Osteocyte (in vitro differentiated cells): ENCODE data around the gene SIRPB2. TPM values are rescaled to one million over a fixed set of nuclear protein-coding genes. Genes with fewer than 3 reads are reported as not detected.

Source experiments
- DNase-seq: peaks from one replicate; pipeline ENCODE4 v3.0.0; 2021; ENCODE audit warnings: mixed read lengths; ENCODE audit not compliant: unreplicated experiment; ENCODE audit errors: extremely low spot score
- H3K27ac Mint-ChIP-seq: one replicate; pipeline ENCODE4 v1.8.0; 2021; ENCODE audit warnings: mild to moderate bottlenecking, mixed read lengths; ENCODE audit not compliant: unreplicated experiment
- H3K27me3 Mint-ChIP-seq: one replicate; pipeline ENCODE4 v1.8.0; 2021; ENCODE audit warnings: mixed read lengths; ENCODE audit not compliant: unreplicated experiment
- H3K36me3 Mint-ChIP-seq: one replicate; pipeline ENCODE4 v1.8.0; 2021; ENCODE audit warnings: mixed read lengths; ENCODE audit not compliant: unreplicated experiment
- H3K4me1 Mint-ChIP-seq: one replicate; pipeline ENCODE4 v1.8.0; 2021; ENCODE audit warnings: mixed read lengths; ENCODE audit not compliant: unreplicated experiment
- H3K4me3 Mint-ChIP-seq: one replicate; pipeline ENCODE4 v1.8.0; 2021; ENCODE audit warnings: mild to moderate bottlenecking, moderate library complexity, mixed read lengths; ENCODE audit not compliant: unreplicated experiment
- H3K9me3 Mint-ChIP-seq: one replicate; pipeline ENCODE4 v1.8.0; 2021; ENCODE audit warnings: mixed read lengths; ENCODE audit not compliant: unreplicated experiment
- CTCF ChIP-seq: fragments of 200-600 bp; sonication (generic); IDR thresholded peaks from 2 replicates; pipeline ENCODE4 v1.5.0; 2021; ENCODE audit warnings: antibody characterized with exemption, mild to moderate bottlenecking, moderate library complexity
- total RNA-seq: library from RNA; stranded (reverse); gene quantifications from 2 replicates; pipeline ENCODE4 v1.2.1, GENCODE V29; 2021

The SIRPB2 gene
- total RNA-seq, 1 donor from 2014 or later, result not detected

- H3K9me3 Mint-ChIP-seq, result no peaks in the 10 kb centered on the region
- TF ChIP-seq CTCF, result no peak
- no peaks in the 10 kb centered on the region for H3K27me3 Mint-ChIP-seq
- no peak overlapping the region for H3K27ac Mint-ChIP-seq
- no peak overlapping the region for H3K4me3 Mint-ChIP-seq
- no peak for DNase-seq
- H3K36me3 Mint-ChIP-seq, result no peaks in the 10 kb centered on the region
- H3K4me1 Mint-ChIP-seq, result peaks cover 21% of the 10 kb centered on the region
Measured at GRCh38 chr20:1473246-1474220, 17.7 kb downstream of the SIRPB2 start.

GRCh38 chr20:1472556-1473245 lies 18.5 kb downstream of the SIRPB2 start:
- no peak overlapping the region for H3K4me3 Mint-ChIP-seq
- H3K27me3 Mint-ChIP-seq, result no peaks in the 10 kb centered on the region
- TF ChIP-seq CTCF, result no peak
- H3K4me1 Mint-ChIP-seq, result peaks cover 20% of the 10 kb centered on the region
- no peak overlapping the region for H3K27ac Mint-ChIP-seq
- no peak for DNase-seq
- H3K9me3 Mint-ChIP-seq, result no peaks in the 10 kb centered on the region
- H3K36me3 Mint-ChIP-seq, result no peaks in the 10 kb centered on the region

GRCh38 chr20:1471242-1471641 lies 20.0 kb downstream of the SIRPB2 start:
- Mint-ChIP-seq H3K27ac (peak overlapping the region; percentile 88), H3K9me3 (no peaks in the 10 kb centered on the region), H3K4me3 (no peak overlapping the region), H3K4me1 (peaks cover 24% of the 10 kb centered on the region), H3K36me3 (no peaks in the 10 kb centered on the region), H3K27me3 (no peaks in the 10 kb centered on the region)
- no peak for DNase-seq
- TF ChIP-seq CTCF, result no peak

GRCh38 chr20:1469925-1470571 lies 21.2 kb downstream of the SIRPB2 start:
- H3K27me3 Mint-ChIP-seq, result no peaks in the 10 kb centered on the region
- peak; percentile 94 for DNase-seq
- H3K4me1 Mint-ChIP-seq, result peaks cover 34% of the 10 kb centered on the region
- TF ChIP-seq CTCF, result peak; percentile 92
- H3K4me3 Mint-ChIP-seq, result no peak overlapping the region
- H3K9me3 Mint-ChIP-seq, result no peaks in the 10 kb centered on the region
- peak overlapping the region; percentile 88 for H3K27ac Mint-ChIP-seq
- no peaks in the 10 kb centered on the region for H3K36me3 Mint-ChIP-seq
